Uterus (tissue), 2 donors: Measurements from ENCODE around the gene TRIM50.

Experiments used
- POLR2A ChIP-seq, 2 donors: fragments of 450-650 bp; IDR thresholded peaks; one replicate each; pipeline ENCODE4 v1.6.1; 2016; ENCODE audit warnings: antibody characterized with exemption in 2 of 2, mild to moderate bottlenecking in 1 of 2, moderate library complexity in 1 of 2
- TF ChIP-seq, protein P1 (sequence below), 4 experiments: fragments of 200-600 bp in 2 of 4; fragments of 450-650 bp in 2 of 4; sonication (generic) in 2 of 4; IDR thresholded peaks; one replicate each; pipeline ENCODE4 v1.5.1; 2016 to 2019; ENCODE audit warnings: antibody characterized with exemption in 4 of 4, mild to moderate bottlenecking in 2 of 4, moderate library complexity in 1 of 4

DNA sequence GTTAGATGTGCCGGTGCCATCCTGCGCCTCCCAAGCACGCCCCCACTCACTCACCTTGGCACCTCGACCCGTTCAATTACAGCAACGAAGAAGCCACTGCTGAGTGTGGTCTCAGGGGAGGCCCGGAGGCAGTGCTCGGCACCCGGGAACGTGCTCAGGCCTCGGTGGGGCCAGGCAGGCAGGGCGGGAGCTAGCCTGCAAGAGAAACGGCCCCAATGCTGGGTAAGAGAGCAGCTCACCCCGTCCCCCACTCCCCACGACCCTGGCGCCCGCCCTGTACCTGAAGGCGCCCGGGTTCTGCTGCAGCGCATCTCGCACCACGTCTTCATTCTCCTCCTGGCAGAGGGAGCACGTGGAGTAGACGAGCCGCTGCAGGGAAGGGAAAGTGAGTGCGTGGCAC is 24.3 kb downstream of the TRIM50 start:
- TF ChIP-seq, protein P1, sequence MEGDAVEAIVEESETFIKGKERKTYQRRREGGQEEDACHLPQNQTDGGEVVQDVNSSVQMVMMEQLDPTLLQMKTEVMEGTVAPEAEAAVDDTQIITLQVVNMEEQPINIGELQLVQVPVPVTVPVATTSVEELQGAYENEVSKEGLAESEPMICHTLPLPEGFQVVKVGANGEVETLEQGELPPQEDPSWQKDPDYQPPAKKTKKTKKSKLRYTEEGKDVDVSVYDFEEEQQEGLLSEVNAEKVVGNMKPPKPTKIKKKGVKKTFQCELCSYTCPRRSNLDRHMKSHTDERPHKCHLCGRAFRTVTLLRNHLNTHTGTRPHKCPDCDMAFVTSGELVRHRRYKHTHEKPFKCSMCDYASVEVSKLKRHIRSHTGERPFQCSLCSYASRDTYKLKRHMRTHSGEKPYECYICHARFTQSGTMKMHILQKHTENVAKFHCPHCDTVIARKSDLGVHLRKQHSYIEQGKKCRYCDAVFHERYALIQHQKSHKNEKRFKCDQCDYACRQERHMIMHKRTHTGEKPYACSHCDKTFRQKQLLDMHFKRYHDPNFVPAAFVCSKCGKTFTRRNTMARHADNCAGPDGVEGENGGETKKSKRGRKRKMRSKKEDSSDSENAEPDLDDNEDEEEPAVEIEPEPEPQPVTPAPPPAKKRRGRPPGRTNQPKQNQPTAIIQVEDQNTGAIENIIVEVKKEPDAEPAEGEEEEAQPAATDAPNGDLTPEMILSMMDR (IDR thresholded peaks at IDR 0.05), result no peak
- no peak for TF ChIP-seq POLR2A (IDR thresholded peaks at IDR 0.05)
